ENCODE results near the gene SERPINE2.

SERPINE2 gene

GRCh38 chr2:224039080-224039769, at the start of gene SERPINE2:
Gene SERPINE2 (minus strand): TSS chr2:224039286. CDS start chr2:224001900, 37,386 bp downstream.
- no peak for TF ChIP-seq Cebpa-rat (IDR thresholded peaks at IDR 0.05)
- Histone ChIP-seq H3K4me1 (peaks cover 17% of the 10 kb centered on the region), H4K20me1 (peaks cover 7% of the 10 kb centered on the region), H3K27ac (peak within 1 kb of the TSS; percentile 81), H3K4me2 (peak within 1 kb of the TSS; percentile 95), H3K27me3 (no peaks in the 10 kb centered on the region), H3K36me3 (no peaks in the 10 kb centered on the region), H3K4me3 (peak within 1 kb of the TSS; percentile 89), H3K9me3 (no peaks in the 10 kb centered on the region), H3K9ac (peak within 1 kb of the TSS; percentile 82)

- H3K27me3 ChIP-seq, result no peaks in the 10 kb centered on the region
- no peak overlapping the region for H3K4me2 ChIP-seq
- H3K9ac ChIP-seq, result no peak overlapping the region
- no peak overlapping the region for H3K27ac ChIP-seq
- no peaks in the 10 kb centered on the region for H3K36me3 ChIP-seq
- H3K4me3 ChIP-seq, result no peak overlapping the region
- TF ChIP-seq Cebpa-rat (IDR thresholded peaks at IDR 0.05), result no peak
- no peaks in the 10 kb centered on the region for H3K4me1 ChIP-seq
- H4K20me1 ChIP-seq, result no peaks in the 10 kb centered on the region
- H3K9me3 ChIP-seq, result no peaks in the 10 kb centered on the region
Measured at GRCh38 chr2:224086226-224086914, 47.3 kb upstream of the SERPINE2 start.

- Histone ChIP-seq H3K4me2 (no peak overlapping the region), H3K27ac (no peak overlapping the region)
Measured at GRCh38 chr2:224085811-224086210, 46.7 kb upstream of the SERPINE2 start.

GRCh38 chr2:224085246-224085645, 46.2 kb upstream of the SERPINE2 start:
- H3K9ac ChIP-seq, result no peak overlapping the region
- no peaks in the 10 kb centered on the region for H3K4me1 ChIP-seq
- no peak overlapping the region for H3K4me2 ChIP-seq
- no peak overlapping the region for H3K27ac ChIP-seq
- H3K9me3 ChIP-seq, result no peaks in the 10 kb centered on the region
- no peaks in the 10 kb centered on the region for H3K36me3 ChIP-seq
- no peak for TF ChIP-seq Cebpa-rat (IDR thresholded peaks at IDR 0.05)
- H3K27me3 ChIP-seq, result no peaks in the 10 kb centered on the region
- no peaks in the 10 kb centered on the region for H4K20me1 ChIP-seq
- no peak overlapping the region for H3K4me3 ChIP-seq

More at GRCh38 chr2:224085811-224086210, 46.7 kb upstream of the SERPINE2 start:
- Histone ChIP-seq H4K20me1 (no peaks in the 10 kb centered on the region), H3K9me3 (no peaks in the 10 kb centered on the region), H3K27me3 (no peaks in the 10 kb centered on the region), H3K4me3 (no peak overlapping the region), H3K9ac (no peak overlapping the region), H3K4me1 (no peaks in the 10 kb centered on the region), H3K36me3 (no peaks in the 10 kb centered on the region)
- TF ChIP-seq Cebpa-rat (IDR thresholded peaks at IDR 0.05), result no peak

- Histone ChIP-seq H3K4me1 (no peaks in the 10 kb centered on the region), H3K4me2 (no peak overlapping the region), H3K4me3 (no peak overlapping the region), H3K36me3 (no peaks in the 10 kb centered on the region), H3K27ac (no peak overlapping the region), H3K9me3 (no peaks in the 10 kb centered on the region), H3K27me3 (no peaks in the 10 kb centered on the region), H4K20me1 (no peaks in the 10 kb centered on the region), H3K9ac (no peak overlapping the region)
- TF ChIP-seq Cebpa-rat (IDR thresholded peaks at IDR 0.05), result no peak
Measured at GRCh38 chr2:224084266-224084892, 45.3 kb upstream of the SERPINE2 start.

GRCh38 chr2:224083638-224084037, 44.6 kb upstream of the SERPINE2 start:
- H3K4me2 ChIP-seq, result no peak overlapping the region

GRCh38 chr2:224078656-224079055, 39.6 kb upstream of the SERPINE2 start:
- Histone ChIP-seq H3K27me3 (no peaks in the 10 kb centered on the region), H3K27ac (no peak overlapping the region), H4K20me1 (no peaks in the 10 kb centered on the region), H3K4me2 (no peak overlapping the region), H3K36me3 (no peaks in the 10 kb centered on the region), H3K9me3 (no peaks in the 10 kb centered on the region), H3K4me3 (no peak overlapping the region), H3K9ac (no peak overlapping the region), H3K4me1 (no peaks in the 10 kb centered on the region)
- no peak for TF ChIP-seq Cebpa-rat (IDR thresholded peaks at IDR 0.05)

More at GRCh38 chr2:224083638-224084037, 44.6 kb upstream of the SERPINE2 start:
- Histone ChIP-seq H3K9me3 (no peaks in the 10 kb centered on the region), H3K36me3 (no peaks in the 10 kb centered on the region), H3K4me1 (no peaks in the 10 kb centered on the region), H3K4me3 (no peak overlapping the region), H3K27me3 (no peaks in the 10 kb centered on the region), H4K20me1 (no peaks in the 10 kb centered on the region), H3K27ac (no peak overlapping the region), H3K9ac (no peak overlapping the region)
- TF ChIP-seq Cebpa-rat (IDR thresholded peaks at IDR 0.05), result no peak

GRCh38 chr2:224077773-224078507, 38.9 kb upstream of the SERPINE2 start:
- no peak overlapping the region for H3K4me3 ChIP-seq

GRCh38 chr2:224075588-224075987, 36.5 kb upstream of the SERPINE2 start:
- no peak overlapping the region for H3K4me3 ChIP-seq
- no peak overlapping the region for H3K27ac ChIP-seq
- H3K9me3 ChIP-seq, result no peaks in the 10 kb centered on the region
- TF ChIP-seq Cebpa-rat (IDR thresholded peaks at IDR 0.05), result no peak
- H3K27me3 ChIP-seq, result no peaks in the 10 kb centered on the region
- no peaks in the 10 kb centered on the region for H3K4me1 ChIP-seq
- no peak overlapping the region for H3K4me2 ChIP-seq
- no peak overlapping the region for H3K9ac ChIP-seq
- H3K36me3 ChIP-seq, result no peaks in the 10 kb centered on the region
- H4K20me1 ChIP-seq, result no peaks in the 10 kb centered on the region

More at GRCh38 chr2:224077773-224078507, 38.9 kb upstream of the SERPINE2 start:
- H3K4me2 ChIP-seq, result no peak overlapping the region
- no peak overlapping the region for H3K9ac ChIP-seq
- no peaks in the 10 kb centered on the region for H3K9me3 ChIP-seq
- no peak overlapping the region for H3K27ac ChIP-seq
- H3K36me3 ChIP-seq, result no peaks in the 10 kb centered on the region
- no peak for TF ChIP-seq Cebpa-rat (IDR thresholded peaks at IDR 0.05)
- no peaks in the 10 kb centered on the region for H4K20me1 ChIP-seq
- H3K4me1 ChIP-seq, result no peaks in the 10 kb centered on the region
- no peaks in the 10 kb centered on the region for H3K27me3 ChIP-seq
